ENCODE results near the gene EPSTI1. TPM values are rescaled to one million over a fixed set of nuclear protein-coding genes. Genes with fewer than 3 reads are reported as not detected.
A peak's percentile ranks its signal among the peaks of the same experiment; 100 is the strongest.

EPSTI1 gene
- total RNA-seq, 6 donors from 2014 or later = 10.2 to 61.8 (median 24.0) TPM

DNA sequence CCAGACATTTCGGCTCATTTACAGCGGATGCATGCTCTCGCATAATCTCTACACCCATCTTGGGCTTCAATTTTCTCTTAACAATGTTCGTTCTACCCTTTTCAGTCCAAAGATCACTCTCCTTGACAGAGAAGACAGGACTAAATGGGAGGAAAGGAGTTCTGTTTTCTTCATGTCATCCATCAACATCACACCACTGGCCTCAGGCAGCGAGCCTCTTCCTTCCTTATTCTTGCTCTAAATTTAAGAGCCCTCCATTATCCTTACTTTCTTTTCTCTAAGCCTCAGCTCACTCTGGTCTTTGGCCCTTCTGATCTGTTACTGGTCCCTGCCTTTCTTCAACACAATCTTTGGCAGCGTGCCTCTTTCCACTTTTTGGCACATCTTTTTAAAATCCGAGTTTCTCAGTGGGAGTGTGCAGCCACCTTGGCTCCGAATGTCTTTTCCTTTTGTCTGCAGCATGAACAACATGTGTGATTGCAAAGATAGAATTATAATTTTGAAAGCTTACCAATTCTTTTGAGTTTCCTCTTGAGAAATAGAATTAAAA, 111.9 kb downstream of the EPSTI1 start:
- WGBS, 2 donors = 39 to 49% methylated on average over 8 of the region's 8 CpGs
- peaks cover 0 to 8% (median 3%) of the 10 kb centered on the region in 4 donors for H3K4me1 ChIP-seq
- H3K36me3 ChIP-seq = no peaks in the 10 kb centered on the region
- H3K27ac ChIP-seq = no peak overlapping the region
- no peaks in the 10 kb centered on the region for H3K9me3 ChIP-seq
- no peak for ATAC-seq (ENCODE audit: low FRiP score in 2 of 2)
- H3K4me3 ChIP-seq = no peak overlapping the region
- H3K27me3 ChIP-seq = no peaks in the 10 kb centered on the region
- TF ChIP-seq, protein P1, sequence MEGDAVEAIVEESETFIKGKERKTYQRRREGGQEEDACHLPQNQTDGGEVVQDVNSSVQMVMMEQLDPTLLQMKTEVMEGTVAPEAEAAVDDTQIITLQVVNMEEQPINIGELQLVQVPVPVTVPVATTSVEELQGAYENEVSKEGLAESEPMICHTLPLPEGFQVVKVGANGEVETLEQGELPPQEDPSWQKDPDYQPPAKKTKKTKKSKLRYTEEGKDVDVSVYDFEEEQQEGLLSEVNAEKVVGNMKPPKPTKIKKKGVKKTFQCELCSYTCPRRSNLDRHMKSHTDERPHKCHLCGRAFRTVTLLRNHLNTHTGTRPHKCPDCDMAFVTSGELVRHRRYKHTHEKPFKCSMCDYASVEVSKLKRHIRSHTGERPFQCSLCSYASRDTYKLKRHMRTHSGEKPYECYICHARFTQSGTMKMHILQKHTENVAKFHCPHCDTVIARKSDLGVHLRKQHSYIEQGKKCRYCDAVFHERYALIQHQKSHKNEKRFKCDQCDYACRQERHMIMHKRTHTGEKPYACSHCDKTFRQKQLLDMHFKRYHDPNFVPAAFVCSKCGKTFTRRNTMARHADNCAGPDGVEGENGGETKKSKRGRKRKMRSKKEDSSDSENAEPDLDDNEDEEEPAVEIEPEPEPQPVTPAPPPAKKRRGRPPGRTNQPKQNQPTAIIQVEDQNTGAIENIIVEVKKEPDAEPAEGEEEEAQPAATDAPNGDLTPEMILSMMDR (IDR thresholded peaks at IDR 0.05) = no peak
- TF ChIP-seq POLR2AphosphoS5 (IDR thresholded peaks at IDR 0.05) = no peak
- TF ChIP-seq POLR2A (IDR thresholded peaks at IDR 0.05) = no peak
- no peak for TF ChIP-seq EP300 (IDR thresholded peaks at IDR 0.05)
- no peak for DNase-seq

DNA sequence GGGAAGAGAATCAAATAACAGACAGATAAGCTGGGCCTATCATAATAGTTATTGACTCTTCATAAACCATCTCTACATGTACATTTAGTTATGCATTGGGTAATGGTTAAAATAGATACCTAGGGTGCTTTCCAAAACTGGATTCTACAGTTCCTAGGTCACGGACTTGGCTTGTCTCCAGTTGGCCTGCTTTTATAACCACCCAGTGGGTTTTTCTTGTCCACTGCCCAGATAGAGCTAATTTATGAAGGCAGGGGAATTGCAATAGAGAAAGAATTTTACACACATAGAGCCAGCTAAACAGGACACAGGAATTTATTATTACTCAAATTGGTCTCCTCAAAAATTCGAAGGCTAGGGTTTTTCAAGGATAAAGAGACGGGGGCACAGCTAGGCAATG, 113.3 kb downstream of the EPSTI1 start:
- ATAC-seq (ENCODE audit: low FRiP score in 2 of 2) (no peak), DNase-seq (no peak)
- no peak overlapping the region for H3K27ac ChIP-seq
- TF ChIP-seq POLR2AphosphoS5 (IDR thresholded peaks at IDR 0.05) (no peak), EP300 (IDR thresholded peaks at IDR 0.05) (no peak), POLR2A (IDR thresholded peaks at IDR 0.05) (no peak)
- TF ChIP-seq, protein P1 (IDR thresholded peaks at IDR 0.05) = no peak
- no peaks in the 10 kb centered on the region for H3K36me3 ChIP-seq
- no peak overlapping the region for H3K4me3 ChIP-seq
- H3K4me1 ChIP-seq = peaks cover 0 to 5% (median 3%) of the 10 kb centered on the region in 4 donors
- H3K9me3 ChIP-seq = no peaks in the 10 kb centered on the region
- no peaks in the 10 kb centered on the region for H3K27me3 ChIP-seq
- WGBS, 2 donors = 91 to 97% methylated on average over 3 of the region's 3 CpGs

DNA sequence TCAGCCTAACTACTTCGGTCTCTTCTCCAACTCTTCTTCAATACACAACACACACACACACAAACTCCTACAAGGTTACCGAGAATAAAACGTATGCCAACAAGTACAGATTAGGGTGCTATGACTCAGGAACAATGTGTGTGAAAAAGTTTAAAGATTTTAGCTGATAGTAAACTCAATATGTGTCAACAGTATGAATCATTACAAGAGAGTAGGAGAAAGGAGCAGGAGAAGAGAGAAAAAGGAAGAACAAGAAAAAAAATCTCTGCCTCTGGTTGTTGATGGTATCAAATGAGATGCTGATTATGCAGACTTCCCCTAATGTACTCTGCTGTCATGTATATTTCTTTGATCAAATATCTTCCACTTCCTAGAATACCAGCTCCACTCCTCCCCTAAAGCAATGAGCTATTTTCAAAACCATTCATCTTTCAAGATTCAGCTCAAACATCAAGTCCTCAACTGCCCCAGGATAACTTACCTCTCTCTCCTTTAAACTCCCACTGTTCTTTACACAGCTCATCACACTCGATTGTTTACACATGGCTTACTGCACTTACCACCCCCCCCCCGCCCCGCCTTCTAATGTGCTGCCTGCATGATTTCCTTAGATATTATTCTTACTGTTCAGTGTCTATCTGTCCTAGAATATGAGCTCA, 115.0 kb downstream of the EPSTI1 start:
- Histone ChIP-seq H3K4me1 (peaks cover 0 to 4% (median 2%) of the 10 kb centered on the region in 4 donors), H3K27ac (no peak overlapping the region), H3K27me3 (no peaks in the 10 kb centered on the region), H3K36me3 (no peaks in the 10 kb centered on the region), H3K9me3 (no peaks in the 10 kb centered on the region), H3K4me3 (no peak overlapping the region)
- ATAC-seq (ENCODE audit: low FRiP score in 2 of 2) (peak in 1 of 2 donors; percentile 52), DNase-seq (no peak)
- WGBS, 2 donors = 68 to 76% methylated on average over 6 of the region's 6 CpGs
- TF ChIP-seq POLR2A (IDR thresholded peaks at IDR 0.05) = no peak

DNA sequence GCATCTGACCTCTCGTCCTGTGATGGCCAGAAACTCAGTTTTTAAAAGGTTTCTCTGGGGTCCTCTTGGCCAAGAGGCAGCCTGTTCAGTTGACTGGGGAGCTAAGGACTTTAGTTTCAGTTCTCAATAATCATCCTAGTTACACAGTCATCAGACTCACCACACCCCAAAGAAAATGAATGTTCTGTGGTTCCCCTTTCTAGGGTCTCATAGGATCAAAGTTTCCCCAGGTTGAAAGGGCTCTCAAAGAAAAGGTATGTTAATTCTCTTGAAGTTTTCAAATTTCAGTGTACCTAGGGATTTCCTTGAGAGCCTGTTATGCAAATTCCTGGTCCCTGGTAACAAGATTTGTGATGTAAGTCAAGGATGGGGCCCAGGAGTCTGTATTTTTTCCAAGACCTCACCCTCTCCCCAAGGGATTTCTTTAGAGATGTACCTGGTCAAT, 115.7 kb downstream of the EPSTI1 start:
- Histone ChIP-seq H3K4me1 (peaks cover 0 to 4% (median 2%) of the 10 kb centered on the region in 4 donors), H3K27ac (no peak overlapping the region), H3K27me3 (no peaks in the 10 kb centered on the region), H3K9me3 (no peaks in the 10 kb centered on the region), H3K36me3 (no peaks in the 10 kb centered on the region), H3K4me3 (no peak overlapping the region)
- TF ChIP-seq POLR2A (IDR thresholded peaks at IDR 0.05) (no peak), EP300 (IDR thresholded peaks at IDR 0.05) (no peak), POLR2AphosphoS5 (IDR thresholded peaks at IDR 0.05) (no peak)
- TF ChIP-seq, protein P1 (IDR thresholded peaks at IDR 0.05) = no peak
- 50 to 69% methylated on average over 1 of the region's 1 CpG for WGBS, 2 donors
- DNase-seq (no peak), ATAC-seq (ENCODE audit: low FRiP score in 2 of 2) (peak in 1 of 2 donors; percentile 75)

DNA sequence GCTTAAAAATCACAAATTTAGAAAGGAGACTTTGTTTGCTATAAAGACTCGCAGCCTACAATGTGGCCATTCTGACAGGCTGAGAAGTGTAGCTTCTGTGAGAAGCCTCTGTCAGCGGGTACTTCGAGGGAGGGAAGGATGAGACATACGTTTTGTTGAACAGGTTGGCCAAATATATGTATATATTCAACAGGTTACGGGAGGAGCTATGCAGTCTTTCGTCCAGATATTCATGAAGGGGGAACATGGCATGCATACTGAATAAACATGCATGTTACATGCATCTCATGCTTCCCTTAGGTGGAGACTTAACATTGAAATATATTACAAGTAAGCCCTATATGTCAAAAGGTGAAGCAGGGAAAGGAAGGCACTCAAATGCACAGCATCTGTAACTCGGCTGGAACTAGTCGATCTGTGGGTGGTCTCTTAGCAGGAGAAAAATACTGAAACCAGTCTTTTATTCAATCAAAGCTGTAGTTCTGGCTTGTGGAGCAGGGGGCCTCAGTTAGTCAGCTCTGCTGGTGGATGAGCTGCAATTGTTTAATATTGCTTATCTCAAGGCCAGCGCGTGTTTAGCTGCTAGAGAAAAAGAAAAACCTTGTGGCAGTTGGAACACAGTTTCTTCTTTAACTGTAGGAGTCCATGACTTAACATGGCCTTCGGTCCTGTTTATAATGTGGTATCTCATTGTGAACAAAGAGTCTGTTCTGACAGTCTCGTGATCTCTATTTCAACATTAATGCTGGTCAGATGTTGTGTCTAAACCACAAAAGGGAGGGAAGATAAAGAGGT, 116.4 kb downstream of the EPSTI1 start:
- DNase-seq = no peak
- ATAC-seq (ENCODE audit: low FRiP score in 2 of 2) = peak in 1 of 2 donors; percentile 17
- no peak overlapping the region for H3K4me3 ChIP-seq
- H3K27ac ChIP-seq = peak overlapping the region in 1 of 4 donors; percentile 13
- no peaks in the 10 kb centered on the region for H3K9me3 ChIP-seq
- 61 to 72% methylated on average over 12 of the region's 12 CpGs for WGBS, 2 donors
- TF ChIP-seq, protein P1 (IDR thresholded peaks at IDR 0.05) = no peak
- TF ChIP-seq POLR2A (IDR thresholded peaks at IDR 0.05) = peak in 1 of 4 donors; percentile 18
- no peak for TF ChIP-seq POLR2AphosphoS5 (IDR thresholded peaks at IDR 0.05)
- no peak for TF ChIP-seq EP300 (IDR thresholded peaks at IDR 0.05)
- no peaks in the 10 kb centered on the region for H3K36me3 ChIP-seq
- no peaks in the 10 kb centered on the region for H3K27me3 ChIP-seq
- peaks cover 0 to 4% (median 2%) of the 10 kb centered on the region in 4 donors for H3K4me1 ChIP-seq
